Measurements from ENCODE around the gene MUS81.

- TF ChIP-seq, protein P1, sequence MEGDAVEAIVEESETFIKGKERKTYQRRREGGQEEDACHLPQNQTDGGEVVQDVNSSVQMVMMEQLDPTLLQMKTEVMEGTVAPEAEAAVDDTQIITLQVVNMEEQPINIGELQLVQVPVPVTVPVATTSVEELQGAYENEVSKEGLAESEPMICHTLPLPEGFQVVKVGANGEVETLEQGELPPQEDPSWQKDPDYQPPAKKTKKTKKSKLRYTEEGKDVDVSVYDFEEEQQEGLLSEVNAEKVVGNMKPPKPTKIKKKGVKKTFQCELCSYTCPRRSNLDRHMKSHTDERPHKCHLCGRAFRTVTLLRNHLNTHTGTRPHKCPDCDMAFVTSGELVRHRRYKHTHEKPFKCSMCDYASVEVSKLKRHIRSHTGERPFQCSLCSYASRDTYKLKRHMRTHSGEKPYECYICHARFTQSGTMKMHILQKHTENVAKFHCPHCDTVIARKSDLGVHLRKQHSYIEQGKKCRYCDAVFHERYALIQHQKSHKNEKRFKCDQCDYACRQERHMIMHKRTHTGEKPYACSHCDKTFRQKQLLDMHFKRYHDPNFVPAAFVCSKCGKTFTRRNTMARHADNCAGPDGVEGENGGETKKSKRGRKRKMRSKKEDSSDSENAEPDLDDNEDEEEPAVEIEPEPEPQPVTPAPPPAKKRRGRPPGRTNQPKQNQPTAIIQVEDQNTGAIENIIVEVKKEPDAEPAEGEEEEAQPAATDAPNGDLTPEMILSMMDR (IDR thresholded peaks at IDR 0.05; ENCODE audit: poor library complexity) = peak; percentile 16
- TF ChIP-seq EZH2 (IDR thresholded peaks at IDR 0.05; ENCODE audit: borderline replicate concordance) (no peak), EZH2phosphoT487 (IDR thresholded peaks at IDR 0.05; ENCODE audit: low read depth, severe bottlenecking, unreplicated experiment) (no peak)
Observed at GRCh38 chr11:65859095-65859811, 980 bp upstream of the MUS81 start.
